PFSK-1 (cell line): ENCODE data around the gene RFX2.

ENCODE experiments used
- FOXP2 ChIP-seq: optimal IDR thresholded peaks from 2 replicates; pipeline ENCODE3; 2011; ENCODE audit warnings: borderline replicate concordance, control low read depth, inconsistent platforms; ENCODE audit not compliant: insufficient read depth; ENCODE audit errors: extremely low read length, extremely low read depth
- POLR2AphosphoS5 ChIP-seq: IDR thresholded peaks from 2 replicates; pipeline ENCODE4 v1.6.1; 2012; ENCODE audit warnings: low read depth, mild to moderate bottlenecking, control low read depth, low read length, moderate library complexity
- SIN3A ChIP-seq: IDR thresholded peaks from 2 replicates; pipeline ENCODE4 v1.6.1; 2012; ENCODE audit warnings: mild to moderate bottlenecking, low read length, moderate library complexity, borderline replicate concordance; ENCODE audit not compliant: insufficient read depth
- TAF1 ChIP-seq: IDR thresholded peaks from 2 replicates; pipeline ENCODE4 v1.6.1; 2012; ENCODE audit warnings: low read length, control low read depth, borderline replicate concordance; ENCODE audit not compliant: insufficient read depth

- TF ChIP-seq TAF1 (no peak), POLR2AphosphoS5 (no peak), SIN3A (no peak), FOXP2 (no peak)
These were observed 87.1 kb downstream of the RFX2 start for GRCh38 chr19:6023085-6023682.
